H1 (cell line): ENCODE data around the gene PRR3. TPM values are rescaled to one million over a fixed set of nuclear protein-coding genes. Genes with fewer than 3 reads are reported as not detected.
"Not testable (repeated sequence)": the region's sequence is repeated elsewhere in the genome, so short reads cannot be mapped to it uniquely, and the experiment has no call there.

ENCODE experiments used
- CTCF ChIA-PET: fragments of 300-600 bp; sonication (Branson Sonifier 250); formaldehyde crosslinking; loops from one replicate; lab custom pipeline; 2021; ENCODE audit not compliant: partially characterized antibody; lab: Charles Lee
- POLR2A ChIA-PET: fragments of 300-600 bp; sonication (Branson Sonifier 250); formaldehyde crosslinking; loops from one replicate; lab custom pipeline; 2021; ENCODE audit warnings: inconsistent platforms; ENCODE audit not compliant: partially characterized antibody; lab: Charles Lee
- DNase-seq, 2 experiments: peaks; one replicate each; pipeline versions ENCODE4 v3.0.0 to v3.0.0-alpha.2; 2010 to 2022; ENCODE audit warnings: low spot score in 2 of 2, low read depth in 1 of 2, mixed read lengths in 1 of 2
- FAIRE-seq: peaks from 2 replicates; lab custom pipeline; 2011; peaks lifted over from hg19 to GRCh38; lab: Jason Lieb, UNC
- H2AFZ ChIP-seq: 2 replicates; pipeline ENCODE4 v1.8.1; 2012; ENCODE audit warnings: low read length, inconsistent platforms
- H2AK5ac ChIP-seq: 2 replicates; pipeline ENCODE4 v1.6.1; 2013; ENCODE audit warnings: low read depth, low read length
- H2BK120ac ChIP-seq: replicated peaks from 2 replicates; pipeline ENCODE3; 2013; ENCODE audit warnings: low read depth, low read length, inconsistent platforms
- H2BK12ac ChIP-seq: 2 replicates; pipeline ENCODE4 v1.6.1; 2013; ENCODE audit warnings: low read depth, low read length
- H2BK15ac ChIP-seq: 2 replicates; pipeline ENCODE4 v1.6.1; 2013; ENCODE audit warnings: low read length
- H2BK20ac ChIP-seq: 2 replicates; pipeline ENCODE4 v1.6.1; 2013; ENCODE audit warnings: low read length
- H2BK5ac ChIP-seq: 2 replicates; pipeline ENCODE4 v1.6.1; 2013; ENCODE audit warnings: low read depth, low read length
- H3K14ac ChIP-seq: 2 replicates; pipeline ENCODE4 v1.6.1; 2013; ENCODE audit warnings: inconsistent platforms; ENCODE audit not compliant: insufficient read length
- H3K18ac ChIP-seq: 2 replicates; pipeline ENCODE4 v1.6.1; 2013; ENCODE audit warnings: low read length; ENCODE audit errors: extremely low read depth
- H3K23ac ChIP-seq: 2 replicates; pipeline ENCODE4 v1.6.1; 2013; ENCODE audit warnings: inconsistent platforms; ENCODE audit not compliant: insufficient read length
- H3K23me2 ChIP-seq: 2 replicates; pipeline ENCODE4 v1.6.1; 2013; ENCODE audit warnings: low read depth, low read length
- H3K27ac ChIP-seq: 2 replicates; pipeline ENCODE4 v1.6.1; 2011; ENCODE audit warnings: low read depth, low read length, inconsistent platforms
- H3K27me3 ChIP-seq, 4 experiments: replicated peaks in 1 of 4; 1 replicate in 1 of 4; 2 replicates in 3 of 4; pipeline versions ENCODE4 v1.6.1 to v1.8.1; 2011 to 2013; ENCODE audit warnings: low read length in 3 of 4, mild to moderate bottlenecking in 3 of 4, inconsistent platforms in 2 of 4, mixed read lengths in 2 of 4, moderate library complexity in 1 of 4; ENCODE audit not compliant: control insufficient read depth in 3 of 4, insufficient read depth in 3 of 4; ENCODE audit errors: extremely low read depth in 1 of 4
- H3K36me3 ChIP-seq, 4 experiments: 2 replicates each; pipeline versions ENCODE4 v1.6.1 to v1.8.1; 2011 to 2013; ENCODE audit warnings: mild to moderate bottlenecking in 4 of 4, low read length in 3 of 4, moderate library complexity in 2 of 4, control low read depth in 1 of 4, inconsistent platforms in 1 of 4; ENCODE audit not compliant: insufficient read depth in 4 of 4, control insufficient read depth in 2 of 4
- H3K4ac ChIP-seq: replicated peaks from 2 replicates; pipeline ENCODE3; 2013; ENCODE audit warnings: low read length, low read depth, mixed read lengths, inconsistent platforms; ENCODE audit not compliant: insufficient read length
- H3K4me1 ChIP-seq, 4 experiments: replicated peaks in 1 of 4; 1 replicate in 1 of 4; 2 replicates in 3 of 4; pipeline versions ENCODE4 v1.6.1 to v1.8.1; 2011 to 2013; ENCODE audit warnings: low read length in 3 of 4, inconsistent platforms in 2 of 4, mixed read lengths in 1 of 4; ENCODE audit not compliant: insufficient read depth in 4 of 4, control insufficient read depth in 3 of 4
- H3K4me2 ChIP-seq, 2 experiments: 2 replicates each; pipeline versions ENCODE4 v1.6.1 to v1.8.1; 2011 to 2013; ENCODE audit warnings: low read depth in 2 of 2, low read length in 2 of 2, control low read depth in 1 of 2, inconsistent platforms in 1 of 2, mild to moderate bottlenecking in 1 of 2; ENCODE audit not compliant: insufficient read depth in 1 of 2
- H3K4me3 ChIP-seq, 4 experiments: fragments of 200-600, 300-600 bp in 1 of 4; sonication (generic), shearing (Covaris generic), sonication (Bioruptor Twin) in 1 of 4; 2 replicates each; pipeline versions ENCODE4 v1.5.1 to v1.8.1; 2011 to 2016; ENCODE audit warnings: low read length in 4 of 4, low read depth in 3 of 4, control low read depth in 2 of 4, inconsistent platforms in 2 of 4, mild to moderate bottlenecking in 2 of 4, mixed read lengths in 1 of 4, moderate library complexity in 1 of 4; ENCODE audit not compliant: insufficient read depth in 2 of 4; ENCODE audit errors: extremely low read depth in 1 of 4
- H3K56ac ChIP-seq: replicated peaks from 2 replicates; pipeline ENCODE3; 2013; ENCODE audit warnings: low read depth, mild to moderate bottlenecking, mixed read lengths, low read length, inconsistent platforms; ENCODE audit not compliant: insufficient read length
- H3K79me1 ChIP-seq: 2 replicates; pipeline ENCODE4 v1.6.1; 2013; ENCODE audit warnings: low read depth, low read length, control low read depth
- H3K79me2 ChIP-seq, 2 experiments: 2 replicates each; pipeline versions ENCODE4 v1.6.1 to v1.8.1; 2012 to 2013; ENCODE audit warnings: low read length in 2 of 2, mild to moderate bottlenecking in 2 of 2, inconsistent platforms in 1 of 2; ENCODE audit not compliant: insufficient read depth in 2 of 2, control insufficient read depth in 1 of 2
- H3K9ac ChIP-seq, 4 experiments: replicated peaks in 1 of 4; 1 replicate in 1 of 4; 2 replicates in 3 of 4; pipeline versions ENCODE4 v1.6.1 to v1.8.1; 2011 to 2013; ENCODE audit warnings: low read depth in 3 of 4, low read length in 3 of 4, control low read depth in 2 of 4, mild to moderate bottlenecking in 2 of 4, moderate library complexity in 2 of 4, inconsistent platforms in 1 of 4; ENCODE audit errors: extremely low read depth in 1 of 4
- H3K9me3 ChIP-seq, 2 experiments: 2 replicates each; pipeline versions ENCODE4 v1.6.1 to v1.8.1; 2012 to 2013; ENCODE audit warnings: mild to moderate bottlenecking in 2 of 2, moderate library complexity in 2 of 2, control low read depth in 1 of 2, inconsistent platforms in 1 of 2, low read depth in 1 of 2, low read length in 1 of 2, mixed read lengths in 1 of 2; ENCODE audit not compliant: insufficient read depth in 2 of 2
- H4K20me1 ChIP-seq, 2 experiments: replicated peaks in 1 of 2; 2 replicates each; pipeline versions ENCODE3 to v1.8.1; 2011 to 2013; ENCODE audit warnings: inconsistent platforms in 2 of 2, low read length in 2 of 2, mild to moderate bottlenecking in 1 of 2; ENCODE audit not compliant: insufficient read depth in 2 of 2, control insufficient read depth in 1 of 2
- H4K5ac ChIP-seq: 2 replicates; pipeline ENCODE4 v1.6.1; 2013; ENCODE audit warnings: low read length, low read depth, mixed read lengths, inconsistent platforms; ENCODE audit not compliant: insufficient read length
- H4K8ac ChIP-seq: 2 replicates; pipeline ENCODE4 v1.8.0; 2013; ENCODE audit warnings: mild to moderate bottlenecking, moderate library complexity, low read length, inconsistent platforms; ENCODE audit not compliant: insufficient read depth; ENCODE audit errors: extremely low read depth
- H4K91ac ChIP-seq: replicated peaks from 2 replicates; pipeline ENCODE3; 2013; ENCODE audit warnings: low read length, mixed read lengths, inconsistent platforms; ENCODE audit not compliant: insufficient read length
- WGBS, 2 experiments: shearing (Covaris generic) in 1 of 2; methylation state at CpG; one replicate each; pipeline versions ENCODE4 v1.1.6 to v1.1.7; 2013 to 2015; ENCODE audit warnings: low lambda C conversion rate in 2 of 2, mixed read lengths in 2 of 2, inconsistent platforms in 1 of 2, low coverage in 1 of 2, missing lambda C conversion rate in 1 of 2; ENCODE audit not compliant: insufficient replicate concordance in 2 of 2, insufficient coverage in 1 of 2, insufficient read length in 1 of 2; ENCODE audit errors: extremely low coverage in 1 of 2, missing lambda C conversion rate in 1 of 2; 5-methylcytosine and 5-hydroxymethylcytosine counted together
- polyA plus RNA-seq, 7 experiments: library from polyadenylated mRNA; depleted of rRNA in 3 of 7; stranded (reverse) in 5 of 7; unstranded in 2 of 7; fragments of >200 nt in 5 of 7; fragments of 200-250 nt in 2 of 7; gene quantifications; 1 replicate in 5 of 7; 2 replicates in 1 of 7; 4 replicates in 1 of 7; pipeline versions ENCODE4 v1.2.1 to v1.2.3, GENCODE V29; 2011 to 2013; ENCODE audit warnings: missing spikeins in 2 of 7, mixed read lengths in 2 of 7
- total RNA-seq: library from RNA; stranded (reverse); fragmentation: NEBNext Ultra II Directional; extraction: Animal tissue kit (Norgen Biotek cat#: 25700); gene quantifications from 2 replicates; pipeline ENCODE4 v1.2.1, GENCODE V29; 2021

PRR3 gene
- total and polyA plus RNA-seq, 2 of the 8 experiments (the other 6 are each of a cell fraction or from before 2014, with no cell fraction given): 10.5 to 24.2 TPM

DNA sequence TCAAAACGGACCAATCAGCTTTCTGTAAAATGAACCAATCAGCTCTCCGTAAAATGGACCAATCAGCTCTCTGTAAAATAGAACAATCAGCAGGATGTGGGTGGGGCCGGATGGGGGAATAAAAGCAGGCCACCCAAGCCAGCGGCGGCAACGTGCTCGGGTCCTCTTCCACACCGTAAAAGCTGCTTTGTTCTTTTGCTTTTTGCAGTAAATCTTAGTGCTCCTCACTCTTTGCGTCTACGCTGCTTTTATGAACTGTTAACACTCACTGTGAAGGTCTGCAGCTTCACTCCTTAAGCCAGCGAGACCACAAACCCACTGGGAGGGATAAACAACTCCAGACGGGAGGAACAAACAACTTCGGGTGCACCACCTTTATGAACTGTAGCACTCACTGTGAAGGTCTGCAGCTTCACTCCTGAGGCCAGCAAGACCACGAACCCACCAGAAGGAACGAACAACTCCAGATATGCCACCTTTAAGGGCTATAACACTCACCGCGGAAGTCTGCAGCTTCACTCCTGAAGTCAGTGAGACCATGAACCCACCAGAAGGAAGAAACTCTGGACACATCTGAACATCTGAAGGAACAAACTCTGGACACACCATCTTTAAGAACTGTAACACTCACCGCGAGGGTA, 38.5 kb upstream of the PRR3 start:
- WGBS, 2 experiments: 79% methylated on average over 19 of the region's 19 CpGs; no CpG with 5 or more reads in 1 of the 2 experiments
- not testable (repeated sequence) for H3K4me2 ChIP-seq, H3K56ac ChIP-seq, H3K27ac ChIP-seq, H3K4me1 ChIP-seq, H3K23ac ChIP-seq, FAIRE-seq, H4K8ac ChIP-seq, H3K23me2 ChIP-seq, H3K36me3 ChIP-seq, H2BK5ac ChIP-seq, DNase-seq, H3K27me3 ChIP-seq, H2BK20ac ChIP-seq, H3K4me3 ChIP-seq, H4K5ac ChIP-seq, H4K91ac ChIP-seq, H3K18ac ChIP-seq, H2AK5ac ChIP-seq, H4K20me1 ChIP-seq, H3K79me1 ChIP-seq, H3K9ac ChIP-seq, H3K79me2 ChIP-seq, H2BK15ac ChIP-seq, H2BK120ac ChIP-seq, H2BK12ac ChIP-seq, H3K14ac ChIP-seq, H3K4ac ChIP-seq, H2AFZ ChIP-seq, H3K9me3 ChIP-seq
- POLR2A ChIA-PET: interaction anchor here (0.6 to 1.6 kb wide), 4 partner anchors 9 to 96 kb away, joined by 3 to 5 read pairs (median 4); no protein-coding TSS in a partner anchor
- CTCF ChIA-PET: interaction anchor here (0.9 to 2.2 kb wide), 6 partner anchors 9 to 35 kb away, joined by 3 to 8 read pairs (median 6); no protein-coding TSS in a partner anchor
